ENCODE measurements around the gene C5orf15. TPM values are rescaled to one million over a fixed set of nuclear protein-coding genes. Genes with fewer than 3 reads are reported as not detected.

C5orf15 gene
- total and polyA plus RNA-seq, 9 of the 15 experiments (the other 6 are each of a cell fraction or from before 2014, with no cell fraction given): 23.3 to 50.7 (median 35.5) TPM

DNA sequence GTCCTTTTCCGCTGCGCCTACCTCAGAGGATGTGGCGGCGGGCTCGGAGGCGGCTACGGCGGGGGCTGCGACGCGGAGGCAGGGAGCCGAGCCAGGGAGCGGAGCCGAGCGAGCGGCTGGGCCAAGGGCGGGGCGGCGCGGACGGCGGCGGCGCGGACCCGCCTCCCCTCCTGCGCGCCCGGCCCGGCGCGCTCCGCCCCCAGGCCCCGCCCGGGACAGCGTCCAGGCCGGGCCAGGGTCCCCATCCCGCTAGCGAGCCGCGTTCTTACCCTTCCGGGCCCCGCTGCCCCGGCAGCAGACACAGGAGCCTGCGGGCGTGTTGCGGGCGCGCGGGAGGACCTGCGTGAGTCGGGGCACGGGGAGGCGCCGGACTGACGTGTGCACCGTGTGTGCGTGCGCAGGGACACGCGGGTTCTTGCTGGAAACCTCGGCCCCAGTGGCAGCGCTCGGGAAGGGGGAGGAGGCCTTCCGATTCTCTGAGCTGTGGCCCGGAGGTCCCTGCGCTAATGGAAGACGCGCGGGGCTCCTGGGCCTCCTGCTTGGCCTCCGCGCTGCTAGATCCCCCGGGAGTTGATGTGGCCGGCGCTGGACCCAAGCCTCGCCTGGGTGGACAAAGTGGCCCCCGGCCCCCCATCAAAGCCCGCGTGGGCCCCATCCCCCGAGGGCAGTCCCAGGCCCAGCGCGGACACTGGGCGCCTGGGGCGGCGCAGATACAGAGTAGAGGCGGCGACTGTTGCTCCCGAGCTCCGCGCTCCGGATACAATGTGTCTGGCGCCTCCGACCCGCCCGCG, 36.4 kb upstream of the C5orf15 start, which contains the start of gene VDAC1 (continued):
- TF ChIP-seq, protein P1, sequence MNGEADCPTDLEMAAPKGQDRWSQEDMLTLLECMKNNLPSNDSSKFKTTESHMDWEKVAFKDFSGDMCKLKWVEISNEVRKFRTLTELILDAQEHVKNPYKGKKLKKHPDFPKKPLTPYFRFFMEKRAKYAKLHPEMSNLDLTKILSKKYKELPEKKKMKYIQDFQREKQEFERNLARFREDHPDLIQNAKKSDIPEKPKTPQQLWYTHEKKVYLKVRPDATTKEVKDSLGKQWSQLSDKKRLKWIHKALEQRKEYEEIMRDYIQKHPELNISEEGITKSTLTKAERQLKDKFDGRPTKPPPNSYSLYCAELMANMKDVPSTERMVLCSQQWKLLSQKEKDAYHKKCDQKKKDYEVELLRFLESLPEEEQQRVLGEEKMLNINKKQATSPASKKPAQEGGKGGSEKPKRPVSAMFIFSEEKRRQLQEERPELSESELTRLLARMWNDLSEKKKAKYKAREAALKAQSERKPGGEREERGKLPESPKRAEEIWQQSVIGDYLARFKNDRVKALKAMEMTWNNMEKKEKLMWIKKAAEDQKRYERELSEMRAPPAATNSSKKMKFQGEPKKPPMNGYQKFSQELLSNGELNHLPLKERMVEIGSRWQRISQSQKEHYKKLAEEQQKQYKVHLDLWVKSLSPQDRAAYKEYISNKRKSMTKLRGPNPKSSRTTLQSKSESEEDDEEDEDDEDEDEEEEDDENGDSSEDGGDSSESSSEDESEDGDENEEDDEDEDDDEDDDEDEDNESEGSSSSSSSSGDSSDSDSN (IDR thresholded peaks at IDR 0.05; ENCODE audit: borderline replicate concordance in 1 of 2, low read depth in 2 of 2, low read length in 2 of 2): peak; percentile 89 to 95; a peak in 3 of 4 replicates
- TF ChIP-seq U2AF1 (optimal IDR thresholded peaks at IDR 0.05; ENCODE audit: low read depth, low read length) (no peak), SAFB2 (IDR thresholded peaks at IDR 0.05; ENCODE audit: borderline replicate concordance, low read depth, low read length, severe bottlenecking) (no peak), NBN (IDR thresholded peaks at IDR 0.05; ENCODE audit: low read depth) (peak; percentile 22; the same call in 1 of the 2 replicates), ATF7 (IDR thresholded peaks at IDR 0.05) (0 out of 2 replicates have a peak, but pooled peaks have one; percentile 37), NONO (IDR thresholded peaks at IDR 0.05; ENCODE audit: low read depth in 2 of 2, low read length in 1 of 2) (peak in 1 of 2 experiments; percentile 6; a peak in 1 of 4 replicates), ZNF124 (CRISPR knock-in tag; IDR thresholded peaks at IDR 0.05) (no peak), SUPT5H (IDR thresholded peaks at IDR 0.05) (peak; percentile 65; the same call in 1 of the 2 replicates), MAZ (CRISPR knock-in tag; conservative IDR thresholded peaks at IDR 0.05 in 1 of 2, IDR thresholded peaks at IDR 0.05 in 1 of 2) (peak; percentile 30 to 74; a peak in 2 of 4 replicates), HLTF (IDR thresholded peaks at IDR 0.05) (peak; percentile 30; the same call in 1 of the 2 replicates), NR2C2 (CRISPR knock-in tag; IDR thresholded peaks at IDR 0.05) (no peak), NR2C2 (tag; IDR thresholded peaks at IDR 0.05) (peak; percentile 61), POLR2AphosphoS5 (IDR thresholded peaks at IDR 0.05; ENCODE audit: control insufficient read depth, insufficient read depth, low read depth, low read length) (peak; percentile 52; the same call in 1 of the 2 replicates), ZNF239 (CRISPR knock-in tag; IDR thresholded peaks at IDR 0.05) (no peak), EP400 (IDR thresholded peaks at IDR 0.05) (peak; percentile 59), TARDBP (IDR thresholded peaks at IDR 0.05) (peak; percentile 29; the same call in 1 of the 2 replicates), ZNF444 (CRISPR knock-in tag; IDR thresholded peaks at IDR 0.05) (no peak), YY1 (IDR thresholded peaks at IDR 0.05; ENCODE audit: borderline replicate concordance in 1 of 3, control insufficient read depth in 1 of 3, extremely low read depth in 1 of 3, insufficient read depth in 3 of 3, insufficient read length in 1 of 3, insufficient replicate concordance in 2 of 3, low read depth in 1 of 3, low read length in 2 of 3) (peak in 1 of 3 experiments; percentile 34), HDAC2 (IDR thresholded peaks at IDR 0.05) (0 out of 2 replicates have a peak, but pooled peaks have one; percentile 26)
- TF ChIP-seq, protein P2, sequence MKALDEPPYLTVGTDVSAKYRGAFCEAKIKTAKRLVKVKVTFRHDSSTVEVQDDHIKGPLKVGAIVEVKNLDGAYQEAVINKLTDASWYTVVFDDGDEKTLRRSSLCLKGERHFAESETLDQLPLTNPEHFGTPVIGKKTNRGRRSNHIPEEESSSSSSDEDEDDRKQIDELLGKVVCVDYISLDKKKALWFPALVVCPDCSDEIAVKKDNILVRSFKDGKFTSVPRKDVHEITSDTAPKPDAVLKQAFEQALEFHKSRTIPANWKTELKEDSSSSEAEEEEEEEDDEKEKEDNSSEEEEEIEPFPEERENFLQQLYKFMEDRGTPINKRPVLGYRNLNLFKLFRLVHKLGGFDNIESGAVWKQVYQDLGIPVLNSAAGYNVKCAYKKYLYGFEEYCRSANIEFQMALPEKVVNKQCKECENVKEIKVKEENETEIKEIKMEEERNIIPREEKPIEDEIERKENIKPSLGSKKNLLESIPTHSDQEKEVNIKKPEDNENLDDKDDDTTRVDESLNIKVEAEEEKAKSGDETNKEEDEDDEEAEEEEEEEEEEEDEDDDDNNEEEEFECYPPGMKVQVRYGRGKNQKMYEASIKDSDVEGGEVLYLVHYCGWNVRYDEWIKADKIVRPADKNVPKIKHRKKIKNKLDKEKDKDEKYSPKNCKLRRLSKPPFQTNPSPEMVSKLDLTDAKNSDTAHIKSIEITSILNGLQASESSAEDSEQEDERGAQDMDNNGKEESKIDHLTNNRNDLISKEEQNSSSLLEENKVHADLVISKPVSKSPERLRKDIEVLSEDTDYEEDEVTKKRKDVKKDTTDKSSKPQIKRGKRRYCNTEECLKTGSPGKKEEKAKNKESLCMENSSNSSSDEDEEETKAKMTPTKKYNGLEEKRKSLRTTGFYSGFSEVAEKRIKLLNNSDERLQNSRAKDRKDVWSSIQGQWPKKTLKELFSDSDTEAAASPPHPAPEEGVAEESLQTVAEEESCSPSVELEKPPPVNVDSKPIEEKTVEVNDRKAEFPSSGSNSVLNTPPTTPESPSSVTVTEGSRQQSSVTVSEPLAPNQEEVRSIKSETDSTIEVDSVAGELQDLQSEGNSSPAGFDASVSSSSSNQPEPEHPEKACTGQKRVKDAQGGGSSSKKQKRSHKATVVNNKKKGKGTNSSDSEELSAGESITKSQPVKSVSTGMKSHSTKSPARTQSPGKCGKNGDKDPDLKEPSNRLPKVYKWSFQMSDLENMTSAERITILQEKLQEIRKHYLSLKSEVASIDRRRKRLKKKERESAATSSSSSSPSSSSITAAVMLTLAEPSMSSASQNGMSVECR (CRISPR knock-in tag; IDR thresholded peaks at IDR 0.05): peak; percentile 66

All from K562 (cell line).